NCI-H2227 (cell line): Measurements from ENCODE around the gene OR4D1.
A peak's percentile ranks its signal among the peaks of the same experiment; 100 is the strongest.

ENCODE experiments used
- DNase-seq: peaks from one replicate; lab custom pipeline; 2025; ENCODE audit not compliant: unreplicated experiment; lab: John Stamatoyannopoulos, UW

Gene OR4D1

GRCh38 chr17:58192612-58193011 is 44.4 kb downstream of the OR4D1 start, which contains the start of gene EPX:
Gene EPX, plus strand, starts transcription at chr17:58192726. Its CDS starts 121 bp downstream, at chr17:58192847.
- no peak for DNase-seq

DNA sequence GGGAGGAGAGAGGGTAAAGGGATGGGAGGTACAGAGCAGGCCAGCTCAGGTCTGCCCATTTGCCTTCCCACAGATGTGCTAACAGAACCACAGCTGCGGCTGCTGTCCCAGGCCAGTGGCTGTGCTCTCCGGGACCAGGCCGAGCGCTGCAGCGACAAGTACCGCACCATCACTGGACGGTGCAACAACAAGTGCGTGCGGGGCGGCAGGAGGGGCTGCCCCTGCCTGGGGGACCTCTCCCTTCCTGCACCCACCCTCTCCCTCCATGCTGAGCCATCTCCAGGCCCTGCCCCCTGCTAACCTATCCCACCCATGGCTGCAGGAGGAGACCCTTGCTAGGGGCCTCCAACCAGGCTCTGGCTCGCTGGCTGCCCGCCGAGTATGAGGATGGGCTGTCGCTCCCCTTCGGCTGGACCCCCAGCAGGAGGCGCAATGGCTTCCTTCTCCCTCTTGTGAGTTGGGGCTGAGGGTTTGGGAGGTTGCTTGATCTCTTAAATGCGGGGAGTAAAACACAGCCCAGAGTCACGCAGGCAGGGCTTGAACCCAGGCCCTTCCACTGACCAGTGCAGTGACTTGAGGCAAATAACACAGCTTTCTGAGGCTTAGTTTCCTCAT is 45.6 kb downstream of the OR4D1 start:
- no peak for DNase-seq

DNA sequence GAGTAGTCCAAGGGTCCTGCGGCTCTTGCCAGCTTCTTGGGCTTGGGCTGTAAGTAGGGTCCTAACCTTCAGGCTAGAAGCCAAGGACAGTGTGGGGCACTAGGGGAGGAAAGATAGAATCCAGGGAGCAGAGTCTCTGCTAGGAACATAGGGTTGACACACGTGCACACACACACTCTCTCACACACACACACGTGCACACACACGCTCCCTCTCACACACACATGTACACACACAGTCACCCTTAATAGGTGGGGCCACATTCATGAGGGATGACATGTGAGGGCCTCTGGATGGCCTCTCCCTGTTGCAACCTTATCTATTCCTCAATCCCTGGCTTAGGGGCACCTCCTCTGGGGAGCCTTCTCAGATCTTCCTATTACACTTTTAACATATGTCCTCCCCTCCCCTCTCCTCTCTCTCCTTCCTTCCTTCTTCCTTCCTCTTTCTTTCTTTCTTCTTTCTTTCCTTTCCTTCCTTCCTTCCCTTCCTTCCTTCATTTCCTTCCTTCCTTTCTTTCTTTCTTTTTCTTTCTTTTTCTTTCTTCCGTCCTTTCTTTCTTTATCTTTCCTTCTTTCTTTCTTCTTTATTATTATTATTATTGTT is 47.4 kb downstream of the OR4D1 start:
- no peak for DNase-seq

- DNase-seq: no peak
Measured at GRCh38 chr17:58196610-58197009, 48.4 kb downstream of the OR4D1 start.

GRCh38 chr17:58200024-58200633 is 51.9 kb downstream of the OR4D1 start:
- DNase-seq: peak; percentile 83

- no peak for DNase-seq
Measured at GRCh38 chr17:58202859-58203258, 54.7 kb downstream of the OR4D1 start.

DNA sequence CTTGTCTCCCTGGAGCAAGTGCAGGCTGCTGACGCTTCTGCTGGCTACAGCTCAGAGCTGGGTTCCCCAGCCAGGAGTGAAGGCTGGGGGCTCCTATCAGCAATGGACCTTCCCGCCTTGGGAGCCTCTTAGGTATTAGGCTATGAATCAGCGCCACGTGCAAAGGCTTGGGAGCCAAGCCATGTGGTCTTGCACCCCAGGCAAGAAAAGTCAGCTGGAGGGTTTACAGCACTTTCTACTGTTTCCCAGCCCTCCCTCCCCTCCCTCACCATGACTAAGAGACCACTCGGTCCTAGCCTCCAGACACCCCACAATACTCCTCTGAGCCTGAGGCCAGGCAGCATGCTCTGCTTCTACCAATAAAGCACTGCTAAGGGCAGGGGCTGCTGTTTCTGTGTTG is 56.6 kb downstream of the OR4D1 start:
- no peak for DNase-seq

DNA sequence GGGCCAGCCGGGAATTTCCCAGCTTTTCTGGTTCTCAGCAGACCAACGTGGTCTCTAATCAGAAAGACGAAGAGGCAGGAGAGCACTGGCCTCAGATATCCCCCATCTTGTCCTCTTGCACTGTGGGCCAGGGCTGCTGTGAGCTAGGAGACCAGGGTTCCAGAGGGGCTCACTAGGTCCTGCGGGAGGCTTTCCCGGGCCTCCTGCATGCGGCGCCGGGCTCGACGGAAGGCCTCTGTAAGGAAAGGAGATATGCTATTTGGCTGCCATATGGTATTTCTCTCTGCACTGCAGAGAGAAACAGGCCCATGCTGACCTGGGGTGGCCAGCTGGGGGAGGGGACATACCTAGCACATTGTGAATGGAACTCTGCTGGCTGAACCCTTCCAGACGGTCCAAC is 57.8 kb downstream of the OR4D1 start:
- no peak for DNase-seq

GRCh38 chr17:58207451-58207850 is 59.3 kb downstream of the OR4D1 start:
- DNase-seq: no peak

GRCh38 chr17:58208344-58208743 is 60.2 kb downstream of the OR4D1 start:
- no peak for DNase-seq
